Hepatocyte (in vitro differentiated cells): Measurements from ENCODE around the gene RACK1. TPM values are rescaled to one million over a fixed set of nuclear protein-coding genes. Genes with fewer than 3 reads are reported as not detected.

Experiments
- DNase-seq: peaks from one replicate; pipeline ENCODE4 v3.0.0-alpha.2; 2016; ENCODE audit warnings: low spot score
- H2AFZ ChIP-seq: fragments of 200-600 bp; sonication (generic); 2 replicates; pipeline ENCODE4 v1.6.0; 2016; ENCODE audit warnings: antibody characterized with exemption, mild to moderate bottlenecking
- H3K27ac ChIP-seq: fragments of 200-600 bp; sonication (generic); 2 replicates; pipeline ENCODE4 v1.5.1; 2016; ENCODE audit warnings: mild to moderate bottlenecking
- H3K27me3 ChIP-seq: fragments of 200-600 bp; sonication (generic); 2 replicates; pipeline ENCODE4 v1.6.1; 2016
- H3K36me3 ChIP-seq: fragments of 200-600 bp; sonication (generic); replicated peaks from 2 replicates; pipeline ENCODE4 v1.5.1; 2016; ENCODE audit warnings: low read depth; ENCODE audit not compliant: insufficient read depth
- H3K4me1 ChIP-seq: fragments of 200-600 bp; sonication (generic); 2 replicates; pipeline ENCODE4 v1.5.1; 2016; ENCODE audit warnings: mild to moderate bottlenecking, moderate library complexity; ENCODE audit not compliant: insufficient read depth
- H3K4me2 ChIP-seq: fragments of 200-600 bp; sonication (generic); 2 replicates; pipeline ENCODE4 v1.6.0; 2016
- H3K4me3 ChIP-seq: fragments of 200-600 bp; sonication (generic); 2 replicates; pipeline ENCODE4 v1.5.1; 2016; ENCODE audit warnings: mild to moderate bottlenecking
- H3K79me2 ChIP-seq: fragments of 200-600 bp; sonication (generic); 2 replicates; pipeline ENCODE4 v1.6.0; 2017; ENCODE audit warnings: mild to moderate bottlenecking
- H3K9me2 ChIP-seq: fragments of 200-600 bp; sonication (generic); replicated peaks from 2 replicates; pipeline ENCODE4 v1.6.0; 2017; ENCODE audit warnings: mild to moderate bottlenecking; ENCODE audit not compliant: insufficient read depth
- H3K9me3 ChIP-seq: fragments of 200-600 bp; sonication (generic); 2 replicates; pipeline ENCODE4 v1.5.1; 2016; ENCODE audit warnings: low read depth, mild to moderate bottlenecking
- H4K20me1 ChIP-seq: fragments of 200-600 bp; sonication (generic); 2 replicates; pipeline ENCODE4 v1.6.0; 2016; ENCODE audit warnings: mild to moderate bottlenecking; ENCODE audit not compliant: insufficient read depth, poor library complexity, severe bottlenecking
- EZH2 ChIP-seq: fragments of 200-600 bp; sonication (generic); IDR thresholded peaks from 2 replicates; pipeline ENCODE4 v1.6.1; 2016; ENCODE audit warnings: antibody characterized with exemption, mild to moderate bottlenecking, borderline replicate concordance
- EZH2phosphoT487 ChIP-seq: fragments of 200-600 bp; sonication (generic); IDR thresholded peaks from one replicate; pipeline ENCODE4 v1.6.1; 2018; ENCODE audit warnings: antibody characterized with exemption, mild to moderate bottlenecking, low read depth, moderate library complexity; ENCODE audit not compliant: unreplicated experiment, severe bottlenecking
- WGBS: methylation state at CpG from one replicate; pipeline ENCODE4 v1.1.6; 2016; ENCODE audit warnings: low lambda C conversion rate; ENCODE audit errors: missing lambda C conversion rate; 5-methylcytosine and 5-hydroxymethylcytosine counted together
- polyA plus RNA-seq: library from polyadenylated mRNA; unstranded; fragments of >200 nt; fragmentation: Nextera tagmentation; extraction: Ambion mirVana; gene quantifications from 2 replicates; pipeline ENCODE4 v1.2.1, GENCODE V29; 2016
- total RNA-seq: library from RNA; depleted of rRNA; stranded (reverse); fragments of >200 nt; gene quantifications from 2 replicates; pipeline ENCODE4 v1.2.3, GENCODE V29; 2014
- TF ChIP-seq, protein P1 (sequence below): fragments of 200-600 bp; sonication (generic); IDR thresholded peaks from 2 replicates; pipeline ENCODE4 v1.5.1; 2016; ENCODE audit warnings: antibody characterized with exemption, mild to moderate bottlenecking; ENCODE audit not compliant: poor library complexity

RACK1 gene
- total and polyA plus RNA-seq, 2 experiments from 2014 or later = 680 to 2,199 TPM

DNA sequence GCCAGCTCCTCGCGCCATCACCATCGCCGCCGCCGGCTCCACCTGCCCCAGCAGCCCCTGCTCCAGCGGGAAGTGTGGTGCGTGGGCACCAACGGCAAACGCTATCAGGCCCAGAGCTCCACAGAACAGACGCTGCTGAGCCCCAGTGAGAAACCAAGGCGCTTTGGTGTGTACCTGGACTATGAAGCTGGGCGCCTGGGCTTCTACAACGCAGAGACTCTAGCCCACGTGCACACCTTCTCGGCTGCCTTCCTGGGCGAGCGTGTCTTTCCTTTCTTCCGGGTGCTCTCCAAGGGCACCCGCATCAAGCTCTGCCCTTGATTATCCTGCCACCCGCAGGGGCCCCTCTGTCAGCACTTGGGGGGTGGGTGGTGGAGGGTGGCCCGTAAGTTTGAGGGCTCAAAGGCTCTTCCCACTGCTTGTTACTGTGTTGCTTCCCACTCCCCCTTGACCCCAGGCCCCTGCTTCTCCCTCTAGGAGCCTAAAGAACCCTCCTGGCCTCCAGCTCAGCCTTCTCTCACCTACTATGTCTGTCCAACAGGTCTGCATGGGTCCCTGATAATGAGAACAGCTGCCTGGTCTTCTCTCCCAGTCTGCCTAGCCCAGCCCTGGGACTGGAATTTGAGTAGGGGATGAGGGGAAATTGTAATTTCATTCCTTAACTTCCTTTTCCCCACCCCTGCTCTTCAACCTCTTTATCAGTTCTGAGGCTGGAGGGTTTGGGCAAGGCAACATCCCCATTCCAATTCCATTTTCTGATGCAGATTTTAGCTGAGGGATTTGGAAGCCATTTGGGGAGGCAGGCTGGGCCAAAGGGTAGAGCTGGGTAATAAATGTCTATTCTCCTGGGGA is 9.0 kb downstream of the RACK1 start:
- H3K9me3 ChIP-seq = no peaks in the 10 kb centered on the region
- WGBS = 94% methylated on average over 22 of the region's 22 CpGs
- H3K27me3 ChIP-seq = no peaks in the 10 kb centered on the region
- peaks cover 18% of the 10 kb centered on the region for H3K79me2 ChIP-seq
- H3K4me3 ChIP-seq = no peak overlapping the region
- H4K20me1 ChIP-seq = peaks cover 31% of the 10 kb centered on the region
- H3K27ac ChIP-seq = no peak overlapping the region
- no peak overlapping the region for H3K4me2 ChIP-seq
- H3K9me2 ChIP-seq = no peaks in the 10 kb centered on the region
- TF ChIP-seq EZH2 (no peak), EZH2phosphoT487 (no peak)
- TF ChIP-seq, protein P1, sequence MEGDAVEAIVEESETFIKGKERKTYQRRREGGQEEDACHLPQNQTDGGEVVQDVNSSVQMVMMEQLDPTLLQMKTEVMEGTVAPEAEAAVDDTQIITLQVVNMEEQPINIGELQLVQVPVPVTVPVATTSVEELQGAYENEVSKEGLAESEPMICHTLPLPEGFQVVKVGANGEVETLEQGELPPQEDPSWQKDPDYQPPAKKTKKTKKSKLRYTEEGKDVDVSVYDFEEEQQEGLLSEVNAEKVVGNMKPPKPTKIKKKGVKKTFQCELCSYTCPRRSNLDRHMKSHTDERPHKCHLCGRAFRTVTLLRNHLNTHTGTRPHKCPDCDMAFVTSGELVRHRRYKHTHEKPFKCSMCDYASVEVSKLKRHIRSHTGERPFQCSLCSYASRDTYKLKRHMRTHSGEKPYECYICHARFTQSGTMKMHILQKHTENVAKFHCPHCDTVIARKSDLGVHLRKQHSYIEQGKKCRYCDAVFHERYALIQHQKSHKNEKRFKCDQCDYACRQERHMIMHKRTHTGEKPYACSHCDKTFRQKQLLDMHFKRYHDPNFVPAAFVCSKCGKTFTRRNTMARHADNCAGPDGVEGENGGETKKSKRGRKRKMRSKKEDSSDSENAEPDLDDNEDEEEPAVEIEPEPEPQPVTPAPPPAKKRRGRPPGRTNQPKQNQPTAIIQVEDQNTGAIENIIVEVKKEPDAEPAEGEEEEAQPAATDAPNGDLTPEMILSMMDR = no peak
- H2AFZ ChIP-seq = no peak overlapping the region
- H3K36me3 ChIP-seq = peaks cover 7% of the 10 kb centered on the region
- no peak for DNase-seq
- no peaks in the 10 kb centered on the region for H3K4me1 ChIP-seq

GRCh38 chr5:181233801-181234454 is 9.8 kb downstream of the RACK1 start:
- Histone ChIP-seq H2AFZ (no peak overlapping the region), H3K27ac (no peak overlapping the region), H3K36me3 (peaks cover 6% of the 10 kb centered on the region), H4K20me1 (peaks cover 24% of the 10 kb centered on the region), H3K4me1 (no peaks in the 10 kb centered on the region), H3K4me3 (no peak overlapping the region), H3K4me2 (no peak overlapping the region), H3K9me2 (no peaks in the 10 kb centered on the region), H3K9me3 (no peaks in the 10 kb centered on the region), H3K79me2 (peaks cover 14% of the 10 kb centered on the region), H3K27me3 (no peaks in the 10 kb centered on the region)
- DNase-seq = no peak
- TF ChIP-seq, protein P1 = no peak
- no peak for TF ChIP-seq EZH2
- no peak for TF ChIP-seq EZH2phosphoT487
- WGBS = 94% methylated on average over 22 of the region's 24 CpGs

- Histone ChIP-seq H3K9me3 (no peaks in the 10 kb centered on the region), H3K36me3 (no peaks in the 10 kb centered on the region), H3K79me2 (peaks cover 9% of the 10 kb centered on the region), H3K27ac (no peak overlapping the region), H3K4me1 (no peaks in the 10 kb centered on the region), H3K27me3 (no peaks in the 10 kb centered on the region), H4K20me1 (peaks cover 17% of the 10 kb centered on the region), H3K9me2 (no peaks in the 10 kb centered on the region), H3K4me3 (no peak overlapping the region), H2AFZ (no peak overlapping the region), H3K4me2 (no peak overlapping the region)
- 91% methylated on average over 14 of the region's 16 CpGs for WGBS
- TF ChIP-seq EZH2 = no peak
- TF ChIP-seq EZH2phosphoT487 = no peak
- TF ChIP-seq, protein P1 = no peak
- DNase-seq = no peak
These were observed 10.5 kb downstream of the RACK1 start for GRCh38 chr5:181233088-181233800.
